ENCODE results near the gene CACNB1. TPM values are rescaled to one million over a fixed set of nuclear protein-coding genes. Genes with fewer than 3 reads are reported as not detected.

CACNB1 gene
- polyA plus RNA-seq, 1 of the 3 experiments (the other 2 are of a cell fraction): 7.4 TPM

DNA sequence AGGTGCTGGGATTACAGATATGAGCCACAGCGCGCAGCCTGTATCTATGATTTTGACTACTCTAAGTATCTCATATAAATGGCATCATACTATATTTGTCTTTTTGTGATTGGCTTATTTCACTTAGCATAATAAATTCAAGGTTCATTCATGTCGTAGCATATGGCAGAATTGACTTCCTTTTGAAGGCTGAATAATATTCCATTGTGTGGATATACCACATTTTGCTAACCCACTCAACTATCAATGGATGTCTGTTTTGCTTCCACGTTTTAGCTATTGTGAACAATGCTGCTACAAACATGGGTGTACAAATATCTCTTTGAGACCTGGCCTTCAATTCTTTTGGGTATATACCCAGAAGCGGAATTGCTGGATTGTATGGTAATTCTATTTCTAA, 56.2 kb downstream of the CACNB1 start (continued):
- no peak for TF ChIP-seq FOXM1 (IDR thresholded peaks at IDR 0.05; ENCODE audit: low read depth)

- ChIA-PET CTCF (no interaction called here), POLR2A (no interaction called here)
- no peaks in the 10 kb centered on the region for H3K79me2 ChIP-seq (ENCODE audit: insufficient read depth)
- no peaks in the 10 kb centered on the region for H3K9me2 ChIP-seq
- H2AFZ ChIP-seq (ENCODE audit: low read depth): no peak overlapping the region
- H3K4me3 ChIP-seq (ENCODE audit: low read depth in 2 of 2, low read length in 1 of 2): no peak overlapping the region
- H3K27me3 ChIP-seq (ENCODE audit: insufficient read depth): no peaks in the 10 kb centered on the region
- H3K9me3 ChIP-seq: no peaks in the 10 kb centered on the region
- no peaks in the 10 kb centered on the region for H3F3A ChIP-seq (replicated peaks; ENCODE audit: insufficient read depth)
- TF ChIP-seq RCOR1 (IDR thresholded peaks at IDR 0.05; ENCODE audit: low read length): no peak
- WGBS (ENCODE audit: low lambda C conversion rate): 91% methylated on average over 8 of the region's 9 CpGs
- H4K20me1 ChIP-seq (ENCODE audit: insufficient read depth): no peaks in the 10 kb centered on the region
- DNase-seq: no peak
- peaks cover 0 to 22% of the 10 kb centered on the region in 2 experiments; a peak in 1 of 4 replicates for H3K4me1 ChIP-seq (ENCODE audit: control insufficient read depth in 1 of 2, insufficient read depth in 2 of 2, low read depth in 1 of 2, low read length in 1 of 2)
- H3K27ac ChIP-seq (ENCODE audit: low read depth in 2 of 2, low read length in 1 of 2): no peak overlapping the region
- no peaks in the 10 kb centered on the region for H3K36me3 ChIP-seq (replicated peaks in 1 of 2; ENCODE audit: control insufficient read depth in 1 of 2, insufficient read depth in 2 of 2, low read length in 1 of 2)
- peak overlapping the region; percentile 28; the same call in 1 of the 2 replicates for H3K4me2 ChIP-seq
- H3K9ac ChIP-seq: no peak overlapping the region
Observed at GRCh38 chr17:39139561-39139960, 57.9 kb downstream of the CACNB1 start.

DNA sequence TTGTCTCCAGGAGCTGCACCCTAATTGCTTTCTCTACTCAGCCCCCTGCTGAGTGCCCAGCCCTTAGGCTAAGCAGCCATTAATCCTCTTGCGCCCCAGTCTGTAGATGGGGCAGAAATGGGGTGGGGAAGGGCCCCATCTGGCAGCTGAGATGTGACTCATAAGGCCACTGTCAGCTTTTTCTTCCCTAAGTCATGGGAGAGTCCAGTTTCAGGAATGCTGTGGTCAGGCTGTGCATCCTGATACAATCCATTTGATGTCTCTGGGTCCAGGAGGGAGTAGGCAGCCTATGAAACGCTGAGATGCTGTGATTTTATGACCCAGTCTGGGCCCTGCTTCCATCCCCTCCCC, 58.3 kb downstream of the CACNB1 start:
- 56% methylated on average over 2 of the region's 2 CpGs for WGBS (ENCODE audit: low lambda C conversion rate)
- Histone ChIP-seq H3K27ac (ENCODE audit: low read depth in 2 of 2, low read length in 1 of 2) (0 out of 4 replicates have a peak overlapping the region, but pooled peaks of 1 of the 2 experiments have one; percentile 15), H3K27me3 (ENCODE audit: insufficient read depth) (no peaks in the 10 kb centered on the region), H4K20me1 (ENCODE audit: insufficient read depth) (no peaks in the 10 kb centered on the region), H3K4me1 (ENCODE audit: control insufficient read depth in 1 of 2, insufficient read depth in 2 of 2, low read depth in 1 of 2, low read length in 1 of 2) (peaks cover 0 to 18% of the 10 kb centered on the region in 2 experiments; a peak in 1 of 4 replicates), H3K36me3 (replicated peaks in 1 of 2; ENCODE audit: control insufficient read depth in 1 of 2, insufficient read depth in 2 of 2, low read length in 1 of 2) (no peaks in the 10 kb centered on the region), H3K79me2 (ENCODE audit: insufficient read depth) (no peaks in the 10 kb centered on the region), H3K4me2 (peak overlapping the region; percentile 28; the same call in 1 of the 2 replicates), H3K9me3 (no peaks in the 10 kb centered on the region), H3K4me3 (ENCODE audit: low read depth in 2 of 2, low read length in 1 of 2) (no peak overlapping the region), H3K9ac (no peak overlapping the region), H3K9me2 (no peaks in the 10 kb centered on the region), H2AFZ (ENCODE audit: low read depth) (peak overlapping the region; percentile 47; the same call in 1 of the 2 replicates), H3F3A (replicated peaks; ENCODE audit: insufficient read depth) (no peaks in the 10 kb centered on the region)
- ChIA-PET POLR2A (no interaction called here), CTCF (no interaction called here)
- DNase-seq: no peak
- TF ChIP-seq RCOR1 (IDR thresholded peaks at IDR 0.05; ENCODE audit: low read length) (no peak), RAD21 (IDR thresholded peaks at IDR 0.05; ENCODE audit: low read length) (no peak), JUND (IDR thresholded peaks at IDR 0.05) (peak; percentile 69), CHD2 (IDR thresholded peaks at IDR 0.05; ENCODE audit: low read length, partially characterized antibody) (no peak), FOSL2 (IDR thresholded peaks at IDR 0.05; ENCODE audit: borderline replicate concordance, low read depth) (peak; percentile 77; the same call in 1 of the 2 replicates), EP300 (IDR thresholded peaks at IDR 0.05; ENCODE audit: borderline replicate concordance in 1 of 2, low read depth in 1 of 2, low read length in 1 of 2) (peak in 1 of 2 experiments; percentile 16; a peak in 1 of 4 replicates), MEF2A (IDR thresholded peaks at IDR 0.05; ENCODE audit: borderline replicate concordance, low read depth) (no peak), FOXJ3 (CRISPR knock-in tag; IDR thresholded peaks at IDR 0.05) (no peak), GABPA (IDR thresholded peaks at IDR 0.05; ENCODE audit: low read depth) (no peak), TCF12 (IDR thresholded peaks at IDR 0.05) (peak; percentile 69), TEAD4 (IDR thresholded peaks at IDR 0.05; ENCODE audit: borderline replicate concordance, insufficient read depth) (0 out of 2 replicates have a peak, but pooled peaks have one; percentile 18)
- TF ChIP-seq, protein P1, sequence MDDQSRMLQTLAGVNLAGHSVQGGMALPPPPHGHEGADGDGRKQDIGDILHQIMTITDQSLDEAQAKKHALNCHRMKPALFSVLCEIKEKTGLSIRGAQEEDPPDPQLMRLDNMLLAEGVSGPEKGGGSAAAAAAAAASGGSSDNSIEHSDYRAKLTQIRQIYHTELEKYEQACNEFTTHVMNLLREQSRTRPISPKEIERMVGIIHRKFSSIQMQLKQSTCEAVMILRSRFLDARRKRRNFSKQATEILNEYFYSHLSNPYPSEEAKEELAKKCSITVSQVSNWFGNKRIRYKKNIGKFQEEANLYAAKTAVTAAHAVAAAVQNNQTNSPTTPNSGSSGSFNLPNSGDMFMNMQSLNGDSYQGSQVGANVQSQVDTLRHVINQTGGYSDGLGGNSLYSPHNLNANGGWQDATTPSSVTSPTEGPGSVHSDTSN (IDR thresholded peaks at IDR 0.05): peak; percentile 57
- TF ChIP-seq, protein P2, sequence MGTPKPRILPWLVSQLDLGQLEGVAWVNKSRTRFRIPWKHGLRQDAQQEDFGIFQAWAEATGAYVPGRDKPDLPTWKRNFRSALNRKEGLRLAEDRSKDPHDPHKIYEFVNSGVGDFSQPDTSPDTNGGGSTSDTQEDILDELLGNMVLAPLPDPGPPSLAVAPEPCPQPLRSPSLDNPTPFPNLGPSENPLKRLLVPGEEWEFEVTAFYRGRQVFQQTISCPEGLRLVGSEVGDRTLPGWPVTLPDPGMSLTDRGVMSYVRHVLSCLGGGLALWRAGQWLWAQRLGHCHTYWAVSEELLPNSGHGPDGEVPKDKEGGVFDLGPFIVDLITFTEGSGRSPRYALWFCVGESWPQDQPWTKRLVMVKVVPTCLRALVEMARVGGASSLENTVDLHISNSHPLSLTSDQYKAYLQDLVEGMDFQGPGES (IDR thresholded peaks at IDR 0.05; ENCODE audit: low read depth, low read length): no peak
